Esophagus squamous epithelium (tissue), 4 donors: ENCODE data around the gene SLC35A3.

Experiments used
- CTCF ChIP-seq, 6 experiments: fragments of 450-650 bp in 4 of 6; fragments of 200-600 bp in 2 of 6; sonication (generic) in 2 of 6; IDR thresholded peaks; one replicate each; pipeline ENCODE4 v1.5.1; 2016 to 2019; ENCODE audit warnings: antibody characterized with exemption in 6 of 6, mild to moderate bottlenecking in 4 of 6, moderate library complexity in 4 of 6
- POLR2A ChIP-seq, 4 donors: fragments of 450-650 bp; IDR thresholded peaks; one replicate each; pipeline ENCODE4 v1.6.1; 2017; ENCODE audit warnings: antibody characterized with exemption in 4 of 4, mild to moderate bottlenecking in 4 of 4, moderate library complexity in 3 of 4

- TF ChIP-seq POLR2A (IDR thresholded peaks at IDR 0.05) = no peak
- no peak for TF ChIP-seq CTCF (IDR thresholded peaks at IDR 0.05)
These were observed 83.9 kb downstream of the SLC35A3 start for GRCh38 chr1:100053727-100054126.
